Psoas muscle (tissue), 8 donors: ENCODE results near the gene ADRA2B. TPM values are rescaled to one million over a fixed set of nuclear protein-coding genes. Genes with fewer than 3 reads are reported as not detected.

ENCODE experiments used
- ATAC-seq, 4 donors: fragments of 200-7000 bp; cut with Tn5 transposase; one replicate each; pipeline ENCODE4 v1.9.1; 2020; ENCODE audit warnings: moderate library complexity in 3 of 4, mild to moderate bottlenecking in 2 of 4
- DNase-seq, 2 donors: peaks; one replicate each; pipeline ENCODE4 v3.0.0-alpha.2; 2020
- H3K27ac ChIP-seq: fragments of 200-600 bp; one replicate; pipeline ENCODE4 v1.8.0; 2022
- H3K27me3 ChIP-seq, 3 donors: fragments of 200-600 bp in 1 of 3; one replicate each; pipeline versions ENCODE4 v1.6.1 to v1.8.0; 2013 to 2022; ENCODE audit warnings: low read length in 2 of 3, mild to moderate bottlenecking in 2 of 3, moderate library complexity in 1 of 3; ENCODE audit not compliant: insufficient read depth in 3 of 3
- H3K36me3 ChIP-seq, 2 donors: fragments of 200-600 bp in 1 of 2; one replicate each; pipeline versions ENCODE4 v1.6.1 to v1.8.0; 2013 to 2022; ENCODE audit warnings: low read depth in 1 of 2, mild to moderate bottlenecking in 1 of 2, moderate library complexity in 1 of 2; ENCODE audit not compliant: insufficient read depth in 1 of 2
- H3K4me1 ChIP-seq: fragments of 200-600 bp; one replicate; pipeline ENCODE4 v1.8.0; 2022
- H3K4me3 ChIP-seq: fragments of 200-600 bp; one replicate; pipeline ENCODE4 v1.8.0; 2022; ENCODE audit warnings: mild to moderate bottlenecking
- H3K9me3 ChIP-seq: fragments of 200-600 bp; one replicate; pipeline ENCODE4 v1.8.0; 2022
- WGBS, 3 donors: extraction: QIAGEN DNeasy Blood & Tissue Kit; methylation state at CpG; one replicate each; pipeline versions ENCODE4 v1.1.6 to v1.1.7; 2013; 5-methylcytosine and 5-hydroxymethylcytosine counted together
- intact Hi-C, 2 donors: fragments of 100-400 bp; cut with DNase I; formaldehyde crosslinking; loops; one replicate each; pipeline versions ENCODE4 v1.11.0 to v1.14.2; 2022
- polyA plus RNA-seq, 3 donors: library from polyadenylated mRNA; stranded (reverse); fragments of 200-250 nt; gene quantifications; one replicate each; pipeline ENCODE4 v1.2.3, GENCODE V29; 2013
- total RNA-seq, 4 donors: library from RNA; stranded (reverse); fragmentation: NEBNext Ultra II Directional in 2 of 4; extraction: Animal tissue kit (Norgen Biotek cat#: 25700) in 2 of 4; gene quantifications; one replicate each; pipeline versions ENCODE4 v1.2.1 to v1.2.4, GENCODE V29; 2021 to 2023
- TF ChIP-seq, protein P1 (sequence below): fragments of 200-600 bp; IDR thresholded peaks from one replicate; pipeline ENCODE4 v1.8.0; 2022; ENCODE audit warnings: antibody characterized with exemption
- donor health status: healthy with polysubstance abuse.
- donor health status: DM: no; HTN: no; CAD: no; lungs with moderate emphysema.
- donor health status: Bipolar disorder and iron deficiency.
- donor health status: healthy.
- donor health status: DM: yes; HTN: yes; CAD: no.
- donor health status: DM: no; HTN: no; CAD: no.
- donor health status: DM: no; HTN: no; CAD: no.
- donor health status: DM: yes; HTN: yes; CAD: no.

Gene ADRA2B
- total and polyA plus RNA-seq, 7 donors = 1.6 to 5.3 (median 2.1) TPM

GRCh38 chr2:96140941-96141623 is 24.7 kb upstream of the ADRA2B start:
- 93% methylated on average over 13 of the region's 13 CpGs for WGBS, 3 donors

DNA sequence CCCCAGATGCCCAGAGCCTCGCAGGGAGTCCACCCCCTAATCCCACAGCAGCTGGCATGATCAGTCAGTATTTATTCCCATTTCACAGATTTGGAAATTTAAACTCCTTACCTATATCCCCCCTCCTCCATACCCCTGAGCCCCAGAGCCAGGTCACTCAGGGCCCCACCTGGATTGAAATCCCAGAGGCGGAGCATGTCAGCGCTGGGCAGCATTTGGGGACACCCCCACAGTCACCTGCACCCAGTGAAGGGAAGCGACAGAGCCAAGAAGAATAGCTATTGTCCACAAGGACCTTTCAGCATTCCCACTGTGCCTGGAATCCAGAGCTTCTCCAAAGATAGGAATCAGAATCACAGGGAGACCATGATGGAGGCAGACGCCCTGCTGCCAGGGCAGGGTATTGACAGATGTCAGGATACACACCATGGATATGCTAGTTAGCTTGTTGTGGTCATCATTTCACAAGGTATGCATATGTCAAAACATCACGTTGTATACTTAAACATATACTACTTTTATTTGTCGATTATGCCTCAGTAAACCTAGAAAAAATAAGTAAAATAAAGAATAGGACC is 22.9 kb upstream of the ADRA2B start:
- intact Hi-C loops = loop anchor here (2.0 to 5.0 kb wide), 2 partner anchors 33 to 370 kb away; no protein-coding TSS in a partner anchor
- Histone ChIP-seq H3K4me1 (peaks cover 6% of the 10 kb centered on the region), H3K4me3 (no peak overlapping the region), H3K36me3 (peaks cover 0 to 4% of the 10 kb centered on the region in 2 donors), H3K27me3 (no peaks in the 10 kb centered on the region), H3K27ac (no peak overlapping the region), H3K9me3 (no peaks in the 10 kb centered on the region)
- DNase-seq (no peak), ATAC-seq (no peak)
- TF ChIP-seq, protein P1, sequence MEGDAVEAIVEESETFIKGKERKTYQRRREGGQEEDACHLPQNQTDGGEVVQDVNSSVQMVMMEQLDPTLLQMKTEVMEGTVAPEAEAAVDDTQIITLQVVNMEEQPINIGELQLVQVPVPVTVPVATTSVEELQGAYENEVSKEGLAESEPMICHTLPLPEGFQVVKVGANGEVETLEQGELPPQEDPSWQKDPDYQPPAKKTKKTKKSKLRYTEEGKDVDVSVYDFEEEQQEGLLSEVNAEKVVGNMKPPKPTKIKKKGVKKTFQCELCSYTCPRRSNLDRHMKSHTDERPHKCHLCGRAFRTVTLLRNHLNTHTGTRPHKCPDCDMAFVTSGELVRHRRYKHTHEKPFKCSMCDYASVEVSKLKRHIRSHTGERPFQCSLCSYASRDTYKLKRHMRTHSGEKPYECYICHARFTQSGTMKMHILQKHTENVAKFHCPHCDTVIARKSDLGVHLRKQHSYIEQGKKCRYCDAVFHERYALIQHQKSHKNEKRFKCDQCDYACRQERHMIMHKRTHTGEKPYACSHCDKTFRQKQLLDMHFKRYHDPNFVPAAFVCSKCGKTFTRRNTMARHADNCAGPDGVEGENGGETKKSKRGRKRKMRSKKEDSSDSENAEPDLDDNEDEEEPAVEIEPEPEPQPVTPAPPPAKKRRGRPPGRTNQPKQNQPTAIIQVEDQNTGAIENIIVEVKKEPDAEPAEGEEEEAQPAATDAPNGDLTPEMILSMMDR = no peak
- WGBS, 3 donors = 84 to 87% (median 84%) methylated on average over 7 of the region's 7 CpGs

More at GRCh38 chr2:96140941-96141623, 24.7 kb upstream of the ADRA2B start:
- H3K9me3 ChIP-seq = no peaks in the 10 kb centered on the region
- peaks cover 0 to 4% of the 10 kb centered on the region in 2 donors for H3K36me3 ChIP-seq
- intact Hi-C loops = loop anchor here (5.0 to 10.0 kb wide), 2 partner anchors 124 to 126 kb away; partner anchors contain the start of genes CIAO1 (in 2 of the 2) and TMEM127 (in 2 of the 2)
- ATAC-seq = no peak
- DNase-seq = peak in 1 of 2 donors; percentile 37
- TF ChIP-seq, protein P1 = no peak
- H3K4me1 ChIP-seq = peaks cover 11% of the 10 kb centered on the region
- H3K4me3 ChIP-seq = no peak overlapping the region
- H3K27ac ChIP-seq = no peak overlapping the region
- H3K27me3 ChIP-seq = no peaks in the 10 kb centered on the region

DNA sequence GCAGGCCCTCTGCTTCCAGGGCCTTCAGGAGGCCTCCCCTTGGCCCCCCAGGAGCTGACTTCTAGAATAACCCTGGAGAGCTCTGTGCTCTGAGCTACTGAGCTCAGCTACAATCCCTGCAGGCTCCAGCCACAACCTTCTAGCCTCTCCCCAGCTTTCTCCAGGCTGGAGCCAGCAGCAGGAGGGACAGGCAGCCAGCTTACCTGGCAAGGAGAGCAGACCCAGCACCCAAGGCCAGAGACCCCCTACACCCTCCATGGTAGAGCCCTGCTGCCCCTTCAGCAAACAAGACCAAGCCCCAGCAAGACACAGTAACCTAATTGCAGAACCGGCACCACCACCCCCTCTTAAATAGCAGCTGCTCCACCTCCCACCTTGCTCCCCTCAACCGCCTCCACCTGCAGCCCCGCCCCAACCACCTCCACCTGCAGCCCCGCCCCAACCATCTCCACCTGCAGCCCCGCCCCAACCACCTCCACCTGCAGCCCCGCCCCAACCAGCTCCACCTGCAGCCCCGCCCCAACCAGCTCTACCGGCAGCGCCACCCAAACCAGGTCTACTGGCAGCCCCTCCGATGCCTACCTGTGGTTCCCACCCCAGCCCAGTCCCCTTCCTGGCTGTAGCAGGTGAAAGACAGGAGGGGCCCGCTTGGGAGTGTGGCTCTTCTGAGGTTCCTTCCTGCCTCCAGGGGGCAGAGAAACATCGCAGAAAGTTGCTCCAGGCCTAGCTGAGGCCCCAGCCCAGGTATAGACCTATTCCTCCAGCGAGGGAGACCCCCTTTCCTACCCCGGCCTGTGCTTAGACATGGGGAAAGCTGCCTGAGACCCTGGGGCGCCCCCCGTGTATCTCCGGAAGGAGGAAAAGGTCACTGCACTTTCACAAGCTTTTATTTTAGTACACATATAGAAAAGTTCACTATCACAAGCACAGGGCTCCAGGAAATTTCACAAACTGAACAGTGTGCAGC is 22.1 kb upstream of the ADRA2B start, which contains the start of gene ASTL:
Gene ASTL (minus strand): TSS at position 324 of the 967 bp plus-strand sequence. CDS start 66 bp downstream, at position 258.
- TF ChIP-seq, protein P1 = peak; percentile 51
- H3K27me3 ChIP-seq = no peaks in the 10 kb centered on the region
- no peak within 1 kb of the TSS for H3K4me3 ChIP-seq
- ATAC-seq (peak in 3 of 4 donors; percentile 65 to 88 (median 81)), DNase-seq (peak in 1 of 2 donors; percentile 60)
- no peaks in the 10 kb centered on the region for H3K9me3 ChIP-seq
- H3K4me1 ChIP-seq = no peaks in the 10 kb centered on the region
- H3K27ac ChIP-seq = no peak within 1 kb of the TSS
- intact Hi-C loops = loop anchor here (2.0 to 5.0 kb wide), 2 partner anchors 34 to 370 kb away; no protein-coding TSS in a partner anchor
- 26 to 34% (median 27%) methylated on average over 16 to 17 of the region's 17 CpGs for WGBS, 3 donors
- H3K36me3 ChIP-seq = peaks cover 0 to 2% of the 10 kb centered on the region in 2 donors

DNA sequence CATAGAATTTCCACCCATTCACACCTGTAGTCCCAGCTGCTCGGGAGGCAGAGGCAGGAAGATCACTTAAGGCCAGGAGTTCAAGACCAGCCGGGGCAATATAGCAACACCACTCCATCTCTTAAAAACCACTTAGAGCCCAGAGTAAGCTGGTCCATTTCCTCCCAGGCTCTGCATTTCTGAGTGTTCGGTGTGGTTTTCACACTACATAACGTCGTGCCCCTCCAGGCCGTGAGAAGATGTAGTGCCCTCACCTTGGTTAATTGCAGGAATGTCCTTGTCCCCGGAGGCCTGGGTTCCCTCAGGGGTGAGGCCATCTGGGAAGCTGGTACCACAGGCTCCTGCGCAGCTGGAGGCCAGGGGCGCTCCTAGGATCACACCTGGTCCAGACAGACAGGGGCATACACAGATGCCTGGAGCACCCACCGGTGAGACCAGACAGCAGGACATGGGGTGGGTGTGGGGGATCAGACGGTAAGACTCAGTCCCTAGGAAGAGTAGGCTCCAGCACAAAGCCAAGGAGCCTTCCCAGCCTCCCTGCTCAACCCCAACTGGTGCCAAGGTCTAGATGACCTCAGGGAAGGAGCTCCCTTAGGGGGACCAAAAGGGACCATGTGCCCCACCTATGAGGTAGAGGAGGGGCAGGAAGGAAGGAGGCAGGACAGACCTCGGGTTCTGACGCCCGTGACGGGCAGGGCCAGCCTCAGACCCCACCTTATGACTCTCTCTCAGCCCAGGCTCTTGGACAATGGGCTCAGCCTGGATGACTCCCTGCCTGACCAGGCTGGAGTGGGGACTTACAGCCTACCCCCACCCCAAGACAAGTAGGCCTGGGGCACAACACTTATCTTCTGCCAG is 21.2 kb upstream of the ADRA2B start:
- DNase-seq = peak in 1 of 2 donors; percentile 39
- no peak overlapping the region for H3K4me3 ChIP-seq
- TF ChIP-seq, protein P1 = no peak
- intact Hi-C loops = loop anchor here (2.0 to 5.0 kb wide), 2 partner anchors 35 to 371 kb away; no protein-coding TSS in a partner anchor
- no peaks in the 10 kb centered on the region for H3K36me3 ChIP-seq
- no peaks in the 10 kb centered on the region for H3K4me1 ChIP-seq
- WGBS, 3 donors = 80 to 82% (median 81%) methylated on average over 15 of the region's 15 CpGs
- no peaks in the 10 kb centered on the region for H3K9me3 ChIP-seq
- no peak overlapping the region for H3K27ac ChIP-seq
- no peaks in the 10 kb centered on the region for H3K27me3 ChIP-seq
- ATAC-seq = peak in 1 of 4 donors; percentile 17
